Transverse colon (tissue), 3 donors: ENCODE measurements around the gene RHOH.

ENCODE experiments used
- POLR2A ChIP-seq: fragments of 450-650 bp; IDR thresholded peaks from one replicate; pipeline ENCODE4 v1.6.1; 2016; ENCODE audit warnings: antibody characterized with exemption, mild to moderate bottlenecking, moderate library complexity
- TF ChIP-seq, protein P1 (sequence below), 5 experiments: fragments of 200-600 bp in 3 of 5; fragments of 450-650 bp in 2 of 5; sonication (generic) in 3 of 5; IDR thresholded peaks; 1 replicate in 2 of 5; 2 replicates in 3 of 5; pipeline ENCODE4 v1.5.1; 2016 to 2017; ENCODE audit warnings: antibody characterized with exemption in 5 of 5, inconsistent platforms in 3 of 5, mild to moderate bottlenecking in 2 of 5, moderate library complexity in 1 of 5

GRCh38 chr4:40202474-40202873 lies 5.6 kb downstream of the RHOH start:
- TF ChIP-seq, protein P1, sequence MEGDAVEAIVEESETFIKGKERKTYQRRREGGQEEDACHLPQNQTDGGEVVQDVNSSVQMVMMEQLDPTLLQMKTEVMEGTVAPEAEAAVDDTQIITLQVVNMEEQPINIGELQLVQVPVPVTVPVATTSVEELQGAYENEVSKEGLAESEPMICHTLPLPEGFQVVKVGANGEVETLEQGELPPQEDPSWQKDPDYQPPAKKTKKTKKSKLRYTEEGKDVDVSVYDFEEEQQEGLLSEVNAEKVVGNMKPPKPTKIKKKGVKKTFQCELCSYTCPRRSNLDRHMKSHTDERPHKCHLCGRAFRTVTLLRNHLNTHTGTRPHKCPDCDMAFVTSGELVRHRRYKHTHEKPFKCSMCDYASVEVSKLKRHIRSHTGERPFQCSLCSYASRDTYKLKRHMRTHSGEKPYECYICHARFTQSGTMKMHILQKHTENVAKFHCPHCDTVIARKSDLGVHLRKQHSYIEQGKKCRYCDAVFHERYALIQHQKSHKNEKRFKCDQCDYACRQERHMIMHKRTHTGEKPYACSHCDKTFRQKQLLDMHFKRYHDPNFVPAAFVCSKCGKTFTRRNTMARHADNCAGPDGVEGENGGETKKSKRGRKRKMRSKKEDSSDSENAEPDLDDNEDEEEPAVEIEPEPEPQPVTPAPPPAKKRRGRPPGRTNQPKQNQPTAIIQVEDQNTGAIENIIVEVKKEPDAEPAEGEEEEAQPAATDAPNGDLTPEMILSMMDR (IDR thresholded peaks at IDR 0.05), result no peak
- TF ChIP-seq POLR2A, result no peak
